KMS-11 (cell line): ENCODE measurements around the gene NOTCH4.

Source experiments
- H2AFZ ChIP-seq: fragments of 200-600 bp; sonication (generic); 2 replicates; pipeline ENCODE4 v1.6.1; 2016; ENCODE audit warnings: antibody characterized with exemption, mixed run types, low read depth
- H3K27ac ChIP-seq: fragments of 200-600 bp; sonication (generic); 2 replicates; pipeline ENCODE4 v1.6.1; 2016; ENCODE audit warnings: mild to moderate bottlenecking, mixed run types
- H3K27me3 ChIP-seq: fragments of 200-600 bp; sonication (generic); 2 replicates; pipeline ENCODE4 v1.6.1; 2017; ENCODE audit warnings: mild to moderate bottlenecking, low read depth, mixed run types, moderate library complexity; ENCODE audit not compliant: insufficient read depth
- H3K36me3 ChIP-seq: fragments of 200-600 bp; sonication (generic); 2 replicates; pipeline ENCODE4 v1.6.1; 2017; ENCODE audit warnings: mild to moderate bottlenecking, mixed run types; ENCODE audit not compliant: insufficient read depth
- H3K4me1 ChIP-seq: fragments of 200-600 bp; sonication (generic); 2 replicates; pipeline ENCODE4 v1.6.1; 2016; ENCODE audit warnings: mild to moderate bottlenecking, low read depth, mixed run types; ENCODE audit not compliant: poor library complexity, severe bottlenecking
- H3K4me2 ChIP-seq: fragments of 200-600 bp; sonication (generic); 2 replicates; pipeline ENCODE4 v1.7.0; 2016; ENCODE audit warnings: mild to moderate bottlenecking, mixed run types
- H3K4me3 ChIP-seq: fragments of 200-600 bp; sonication (generic); IDR thresholded peaks from 2 replicates; pipeline ENCODE4 v1.6.1; 2017; ENCODE audit warnings: low read depth, low read length, mixed read lengths; ENCODE audit not compliant: insufficient read depth
- H3K79me2 ChIP-seq: fragments of 200-600 bp; sonication (generic); 2 replicates; pipeline ENCODE4 v1.6.1; 2016; ENCODE audit warnings: low read depth, mixed run types; ENCODE audit not compliant: insufficient read depth
- H3K9ac ChIP-seq: fragments of 200-600 bp; sonication (generic); 2 replicates; pipeline ENCODE4 v1.6.1; 2016; ENCODE audit warnings: mild to moderate bottlenecking, mixed run types
- H4K20me1 ChIP-seq: fragments of 200-600 bp; sonication (generic); 2 replicates; pipeline ENCODE4 v1.6.1; 2016; ENCODE audit warnings: mild to moderate bottlenecking, mixed run types; ENCODE audit not compliant: insufficient read depth
- CTCF ChIP-seq: fragments of 200-600 bp; sonication (generic); conservative IDR thresholded peaks from 2 replicates; pipeline ENCODE4 v1.6.1; 2017; ENCODE audit warnings: low read depth, mild to moderate bottlenecking, antibody characterized with exemption, low read length, moderate library complexity, mixed read lengths

NOTCH4 gene

GRCh38 chr6:32158052-32158451 is 65.8 kb downstream of the NOTCH4 start:
- H3K27ac ChIP-seq: no peak overlapping the region
- no peaks in the 10 kb centered on the region for H3K79me2 ChIP-seq
- peaks cover under 1% of the 10 kb centered on the region; the same call in 1 of the 2 replicates for H3K27me3 ChIP-seq
- H3K4me1 ChIP-seq: no peaks in the 10 kb centered on the region
- H3K4me3 ChIP-seq: no peak overlapping the region
- no peak for TF ChIP-seq CTCF
- no peaks in the 10 kb centered on the region for H3K36me3 ChIP-seq
- H4K20me1 ChIP-seq: no peaks in the 10 kb centered on the region
- no peak overlapping the region for H3K9ac ChIP-seq
- no peak overlapping the region for H3K4me2 ChIP-seq
- no peak overlapping the region for H2AFZ ChIP-seq

GRCh38 chr6:32156891-32157290 is 67.0 kb downstream of the NOTCH4 start:
- TF ChIP-seq CTCF: no peak
- Histone ChIP-seq H3K4me1 (no peaks in the 10 kb centered on the region), H3K36me3 (no peaks in the 10 kb centered on the region), H3K27ac (no peak overlapping the region), H3K27me3 (peaks cover 6% of the 10 kb centered on the region; the same call in 1 of the 2 replicates), H3K79me2 (no peaks in the 10 kb centered on the region), H3K4me3 (no peak overlapping the region), H2AFZ (no peak overlapping the region), H3K9ac (no peak overlapping the region), H3K4me2 (no peak overlapping the region), H4K20me1 (no peaks in the 10 kb centered on the region)

GRCh38 chr6:32154514-32155161 is 69.2 kb downstream of the NOTCH4 start:
- Histone ChIP-seq H2AFZ (peak overlapping the region; percentile 76), H3K79me2 (no peaks in the 10 kb centered on the region), H4K20me1 (no peaks in the 10 kb centered on the region), H3K27ac (no peak overlapping the region), H3K9ac (peak overlapping the region; percentile 33; the same call in 1 of the 2 replicates), H3K4me2 (peak overlapping the region; percentile 55), H3K36me3 (no peaks in the 10 kb centered on the region), H3K4me1 (no peaks in the 10 kb centered on the region), H3K4me3 (no peak overlapping the region), H3K27me3 (peaks cover 6% of the 10 kb centered on the region; the same call in 1 of the 2 replicates)
- TF ChIP-seq CTCF: peak; percentile 28; the same call in 1 of the 2 replicates

- Histone ChIP-seq H3K4me3 (no peak within 1 kb of the TSS), H3K9ac (peak within 1 kb of the TSS; percentile 33; the same call in 1 of the 2 replicates), H3K79me2 (no peaks in the 10 kb centered on the region), H3K27ac (no peak within 1 kb of the TSS), H3K4me1 (no peaks in the 10 kb centered on the region), H3K27me3 (peaks cover 6% of the 10 kb centered on the region; the same call in 1 of the 2 replicates), H4K20me1 (no peaks in the 10 kb centered on the region), H3K4me2 (peak within 1 kb of the TSS; percentile 55), H3K36me3 (no peaks in the 10 kb centered on the region), H2AFZ (peak within 1 kb of the TSS; percentile 76)
- no peak for TF ChIP-seq CTCF
Measured at GRCh38 chr6:32153564-32154513, 70.0 kb downstream of the NOTCH4 start, which contains the start of gene PPT2. PPT2 (plus strand) TSS chr6:32154141; CDS start chr6:32154595, 454 bp downstream.
